ENCODE measurements around the gene CNTN5. TPM values are rescaled to one million over a fixed set of nuclear protein-coding genes. Genes with fewer than 3 reads are reported as not detected.

Gene CNTN5
- total RNA-seq, 1 experiment from 2014 or later: not detected

- Histone ChIP-seq H3K79me2 (ENCODE audit: low read length) (no peaks in the 10 kb centered on the region), H4K20me1 (ENCODE audit: low read length) (no peaks in the 10 kb centered on the region), H3K4me1 (ENCODE audit: insufficient read depth, low read length) (no peaks in the 10 kb centered on the region), H3F3A (ENCODE audit: low read length, unreplicated experiment) (no peaks in the 10 kb centered on the region), H3K36me3 (ENCODE audit: low read depth, low read length) (no peaks in the 10 kb centered on the region), H3K27me3 (ENCODE audit: low read length) (no peaks in the 10 kb centered on the region), H3K9ac (ENCODE audit: low read length) (no peak overlapping the region), H3K9me3 (ENCODE audit: low read length) (no peaks in the 10 kb centered on the region), H3K4me3 (ENCODE audit: low read length) (no peak overlapping the region), H2AFZ (ENCODE audit: low read length) (no peak overlapping the region), H3K9me2 (replicated peaks; ENCODE audit: low read length) (no peaks in the 10 kb centered on the region), H3K4me2 (ENCODE audit: low read length) (no peak overlapping the region), H3K27ac (ENCODE audit: low read length) (no peak overlapping the region)
- TF ChIP-seq EZH2 (IDR thresholded peaks at IDR 0.05; ENCODE audit: low read length, unreplicated experiment) (no peak), EZH2phosphoT487 (IDR thresholded peaks at IDR 0.05; ENCODE audit: borderline replicate concordance, low read length) (no peak), CTCF (conservative IDR thresholded peaks at IDR 0.05; ENCODE audit: low read depth, low read length) (no peak)
- no TSS peak for BruUV-seq (replicated peaks)
- ATAC-seq: no peak
- POLR2A ChIA-PET (ENCODE audit: unreplicated experiment): no interaction called here
- intact Hi-C loops (cut with micrococcal nuclease): no loop called here
- no peak for DNase-seq
- CTCF ChIA-PET: no interaction called here
Observed at GRCh38 chr11:99571094-99571493, 550.3 kb downstream of the CNTN5 start.

GRCh38 chr11:99584830-99585229 is 564.1 kb downstream of the CNTN5 start:
- H3K27ac ChIP-seq (ENCODE audit: low read length): no peak overlapping the region
- no peak overlapping the region for H2AFZ ChIP-seq (ENCODE audit: low read length)
- H3K4me3 ChIP-seq (ENCODE audit: low read length): no peak overlapping the region
- intact Hi-C loops (cut with micrococcal nuclease): no loop called here
- no peak overlapping the region for H3K4me2 ChIP-seq (ENCODE audit: low read length)
- H3F3A ChIP-seq (ENCODE audit: low read length, unreplicated experiment): no peaks in the 10 kb centered on the region
- H3K36me3 ChIP-seq (ENCODE audit: low read depth, low read length): no peaks in the 10 kb centered on the region
- H3K4me1 ChIP-seq (ENCODE audit: insufficient read depth, low read length): 0 out of 2 replicates have a peak, but pooled peaks cover under 1% of the 10 kb centered on the region
- ATAC-seq: no peak
- no peaks in the 10 kb centered on the region for H3K9me2 ChIP-seq (replicated peaks; ENCODE audit: low read length)
- H3K9ac ChIP-seq (ENCODE audit: low read length): no peak overlapping the region
- peak; percentile 17 for DNase-seq
- no peaks in the 10 kb centered on the region for H4K20me1 ChIP-seq (ENCODE audit: low read length)
- H3K9me3 ChIP-seq (ENCODE audit: low read length): no peaks in the 10 kb centered on the region
- CTCF ChIA-PET: interaction anchor here (0.7 kb wide), 1 partner anchor 255 kb away, joined by 3 read pairs; no protein-coding TSS in a partner anchor
- H3K27me3 ChIP-seq (ENCODE audit: low read length): no peaks in the 10 kb centered on the region
- no TSS peak for BruUV-seq (replicated peaks)
- no peaks in the 10 kb centered on the region for H3K79me2 ChIP-seq (ENCODE audit: low read length)
- POLR2A ChIA-PET (ENCODE audit: unreplicated experiment): no interaction called here
- TF ChIP-seq EZH2 (IDR thresholded peaks at IDR 0.05; ENCODE audit: low read length, unreplicated experiment) (no peak), CTCF (conservative IDR thresholded peaks at IDR 0.05; ENCODE audit: low read depth, low read length) (no peak)

- Histone ChIP-seq H3K9ac (ENCODE audit: low read length) (no peak overlapping the region), H4K20me1 (ENCODE audit: low read length) (no peaks in the 10 kb centered on the region), H3K4me3 (ENCODE audit: low read length) (no peak overlapping the region), H3K9me3 (ENCODE audit: low read length) (no peaks in the 10 kb centered on the region), H3K36me3 (ENCODE audit: low read depth, low read length) (no peaks in the 10 kb centered on the region), H3K79me2 (ENCODE audit: low read length) (no peaks in the 10 kb centered on the region), H2AFZ (ENCODE audit: low read length) (no peak overlapping the region), H3K9me2 (replicated peaks; ENCODE audit: low read length) (no peaks in the 10 kb centered on the region), H3K27ac (ENCODE audit: low read length) (no peak overlapping the region), H3K27me3 (ENCODE audit: low read length) (no peaks in the 10 kb centered on the region), H3F3A (ENCODE audit: low read length, unreplicated experiment) (no peaks in the 10 kb centered on the region), H3K4me1 (ENCODE audit: insufficient read depth, low read length) (peaks cover 7% of the 10 kb centered on the region; the same call in 1 of the 2 replicates), H3K4me2 (ENCODE audit: low read length) (no peak overlapping the region)
- no peak for TF ChIP-seq CTCF (conservative IDR thresholded peaks at IDR 0.05; ENCODE audit: low read depth, low read length)
- no peak for TF ChIP-seq EZH2 (IDR thresholded peaks at IDR 0.05; ENCODE audit: low read length, unreplicated experiment)
- no peak for TF ChIP-seq EZH2phosphoT487 (IDR thresholded peaks at IDR 0.05; ENCODE audit: borderline replicate concordance, low read length)
- DNase-seq: peak; percentile 19
- no TSS peak for BruUV-seq (replicated peaks)
- POLR2A ChIA-PET (ENCODE audit: unreplicated experiment): no interaction called here
- intact Hi-C loops (cut with micrococcal nuclease): no loop called here
- ATAC-seq: no peak
- CTCF ChIA-PET: no interaction called here
Observed at GRCh38 chr11:99585606-99586005, 564.9 kb downstream of the CNTN5 start.
